ENCODE results near the gene ZNF438. TPM values are rescaled to one million over a fixed set of nuclear protein-coding genes. Genes with fewer than 3 reads are reported as not detected.

The ZNF438 gene
- total RNA-seq, 4 donors from 2014 or later = 7.7 to 11.2 (median 8.7) TPM

DNA sequence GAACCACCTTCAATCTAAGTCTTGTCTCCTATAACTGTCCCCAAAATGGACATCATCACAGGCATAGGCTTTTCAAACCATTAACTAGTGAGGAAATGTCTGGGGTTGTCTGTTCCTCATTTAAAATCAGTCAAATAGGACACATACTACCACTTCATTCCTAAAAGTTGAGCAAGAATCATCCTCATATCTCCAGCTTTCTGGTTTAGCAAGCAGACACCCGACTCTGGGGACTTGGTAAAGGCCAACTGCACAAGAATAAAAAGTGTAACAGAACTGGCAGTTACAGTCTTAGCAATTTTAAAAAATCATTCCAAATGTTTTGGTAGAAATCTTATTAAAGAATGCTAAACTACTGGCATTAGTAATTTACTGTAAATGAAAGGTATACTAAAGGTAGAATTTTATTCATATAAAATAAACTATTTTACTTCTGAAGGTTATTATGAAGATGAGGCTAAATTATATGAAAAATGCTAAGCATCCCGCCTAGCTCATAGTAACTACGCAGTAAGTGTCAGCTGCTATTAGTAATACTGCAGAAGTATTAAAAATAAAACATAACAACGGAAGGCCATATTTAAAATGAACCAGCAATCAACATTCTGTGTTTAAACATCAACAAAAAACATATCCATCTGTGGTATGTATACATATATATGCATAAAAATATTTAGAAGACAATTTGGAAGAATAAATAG is 60.8 kb downstream of the ZNF438 start:
- peak in 1 of 2 donors; percentile 41 for DNase-seq (ENCODE audit: low spot score in 2 of 2)
- 73 to 81% methylated on average over 4 of the region's 4 CpGs for WGBS, 2 donors
- no peak for TF ChIP-seq POLR2A (IDR thresholded peaks at IDR 0.05)
- TF ChIP-seq, protein P1, sequence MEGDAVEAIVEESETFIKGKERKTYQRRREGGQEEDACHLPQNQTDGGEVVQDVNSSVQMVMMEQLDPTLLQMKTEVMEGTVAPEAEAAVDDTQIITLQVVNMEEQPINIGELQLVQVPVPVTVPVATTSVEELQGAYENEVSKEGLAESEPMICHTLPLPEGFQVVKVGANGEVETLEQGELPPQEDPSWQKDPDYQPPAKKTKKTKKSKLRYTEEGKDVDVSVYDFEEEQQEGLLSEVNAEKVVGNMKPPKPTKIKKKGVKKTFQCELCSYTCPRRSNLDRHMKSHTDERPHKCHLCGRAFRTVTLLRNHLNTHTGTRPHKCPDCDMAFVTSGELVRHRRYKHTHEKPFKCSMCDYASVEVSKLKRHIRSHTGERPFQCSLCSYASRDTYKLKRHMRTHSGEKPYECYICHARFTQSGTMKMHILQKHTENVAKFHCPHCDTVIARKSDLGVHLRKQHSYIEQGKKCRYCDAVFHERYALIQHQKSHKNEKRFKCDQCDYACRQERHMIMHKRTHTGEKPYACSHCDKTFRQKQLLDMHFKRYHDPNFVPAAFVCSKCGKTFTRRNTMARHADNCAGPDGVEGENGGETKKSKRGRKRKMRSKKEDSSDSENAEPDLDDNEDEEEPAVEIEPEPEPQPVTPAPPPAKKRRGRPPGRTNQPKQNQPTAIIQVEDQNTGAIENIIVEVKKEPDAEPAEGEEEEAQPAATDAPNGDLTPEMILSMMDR (IDR thresholded peaks at IDR 0.05) = no peak
- intact Hi-C loops (cut with DNase I; ENCODE audit: low total_unique reads) = no loop called here
- H3K4me3 ChIP-seq (ENCODE audit: low read depth, poor library complexity, severe bottlenecking) = no peak overlapping the region

DNA sequence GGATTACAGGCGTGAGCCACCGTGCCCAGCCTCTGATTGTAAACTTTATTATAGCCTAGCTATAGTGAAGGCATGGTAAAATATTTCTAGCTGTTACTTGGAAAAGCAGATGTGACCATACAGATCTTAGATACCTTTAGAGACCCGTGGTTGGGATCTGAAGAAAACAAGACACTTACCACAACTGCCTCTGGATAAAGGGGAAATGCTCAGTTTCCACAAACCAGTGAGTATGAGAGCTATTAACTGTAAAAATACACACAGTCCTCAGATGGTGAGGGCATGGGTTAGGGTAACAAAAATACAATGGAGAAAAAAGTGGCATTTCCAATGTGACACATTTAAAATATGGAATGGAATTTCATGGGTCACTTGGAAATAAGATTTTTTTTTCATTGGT is 63.0 kb downstream of the ZNF438 start:
- intact Hi-C loops (cut with DNase I; ENCODE audit: low total_unique reads) = no loop called here
- DNase-seq (ENCODE audit: low spot score in 2 of 2) = no peak
- 94 to 97% methylated on average over 3 of the region's 3 CpGs for WGBS, 2 donors
- TF ChIP-seq, protein P1 (IDR thresholded peaks at IDR 0.05) = no peak
- no peak for TF ChIP-seq POLR2A (IDR thresholded peaks at IDR 0.05)
- H3K4me3 ChIP-seq (ENCODE audit: low read depth, poor library complexity, severe bottlenecking) = no peak overlapping the region

DNA sequence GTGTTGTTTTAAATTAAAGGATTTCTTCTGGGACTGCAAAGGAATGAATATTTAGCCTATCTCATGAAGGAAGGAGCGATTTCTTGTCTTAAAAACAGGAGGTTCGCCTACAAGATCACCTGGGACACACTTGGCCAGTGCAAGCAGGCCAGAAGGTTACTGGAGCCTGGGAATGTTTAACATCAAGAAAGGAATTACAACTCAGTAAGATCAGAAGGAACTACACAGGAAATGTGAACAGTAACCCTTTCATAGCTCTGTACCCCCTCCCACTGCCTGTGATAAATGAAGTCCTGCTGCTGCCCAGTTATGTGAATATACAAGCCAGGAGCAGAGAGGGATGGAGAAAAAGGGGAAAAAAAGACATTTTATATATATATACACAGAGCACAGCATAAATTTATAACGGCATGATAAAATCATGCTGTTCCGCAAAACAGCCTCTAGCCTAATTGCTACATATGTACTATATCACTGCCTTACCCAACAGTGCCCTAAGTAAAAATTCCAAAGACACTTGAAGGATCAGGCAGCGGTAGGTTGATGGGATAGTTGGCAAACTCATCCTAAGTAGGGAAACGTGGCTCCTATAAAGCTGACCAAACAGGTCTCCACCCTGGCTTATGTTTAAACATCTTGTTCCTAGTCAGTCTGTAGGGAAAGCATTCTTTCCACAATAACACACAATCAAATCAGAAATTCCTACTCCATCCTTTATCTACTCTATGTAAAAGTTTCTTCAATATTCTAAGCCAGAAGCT is 63.8 kb downstream of the ZNF438 start:
- no peak for TF ChIP-seq POLR2A (IDR thresholded peaks at IDR 0.05)
- TF ChIP-seq, protein P1 (IDR thresholded peaks at IDR 0.05) = no peak
- intact Hi-C loops (cut with DNase I; ENCODE audit: low total_unique reads) = no loop called here
- no peak for DNase-seq (ENCODE audit: low spot score in 2 of 2)
- 63 to 67% methylated on average over 6 of the region's 6 CpGs for WGBS, 2 donors
- H3K4me3 ChIP-seq (ENCODE audit: low read depth, poor library complexity, severe bottlenecking) = no peak overlapping the region

DNA sequence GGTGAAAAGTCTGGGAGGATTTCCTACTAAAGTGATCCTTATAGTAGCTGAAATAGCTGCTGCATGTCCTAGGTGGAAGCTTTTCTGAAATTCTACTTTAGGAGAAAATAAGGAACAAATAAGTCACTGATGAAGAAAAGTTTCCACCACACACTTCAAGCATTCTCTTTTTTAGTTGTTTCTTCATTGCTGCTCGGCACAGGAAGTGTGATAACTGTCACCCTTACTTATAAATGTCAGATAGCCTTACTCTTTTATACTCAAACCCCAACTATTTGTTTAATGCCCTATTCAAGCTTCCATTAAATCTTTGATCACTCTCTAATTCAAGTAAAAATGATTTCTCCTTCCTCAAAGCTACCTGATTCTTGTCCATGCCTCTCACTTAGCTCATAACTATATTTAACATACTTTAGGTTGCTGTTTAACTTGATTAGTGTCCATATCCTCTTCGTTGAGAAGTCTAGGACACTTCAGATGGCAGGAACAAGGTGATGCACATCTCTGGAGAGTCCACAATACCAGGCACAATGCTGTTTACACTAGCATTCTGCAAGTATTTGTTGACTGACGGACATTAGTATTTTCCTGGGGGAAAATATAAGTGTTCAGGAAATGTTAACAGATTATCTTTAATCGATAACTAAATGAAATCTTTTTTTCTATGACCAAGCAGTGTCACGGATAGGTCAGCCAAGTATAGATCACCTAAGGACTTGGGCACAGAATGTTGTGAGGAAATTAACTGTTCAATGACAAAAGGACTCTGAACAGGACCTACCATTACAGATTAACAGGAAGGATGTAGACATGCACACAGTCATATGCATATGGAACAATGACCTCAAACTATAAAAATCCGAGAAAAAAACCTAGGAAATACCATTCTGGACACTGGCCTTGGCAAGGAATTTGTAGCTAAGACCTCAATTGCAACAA is 67.4 kb downstream of the ZNF438 start:
- H3K4me3 ChIP-seq (ENCODE audit: low read depth, poor library complexity, severe bottlenecking) = no peak overlapping the region
- intact Hi-C loops (cut with DNase I; ENCODE audit: low total_unique reads) = no loop called here
- no peak for DNase-seq (ENCODE audit: low spot score in 2 of 2)
- TF ChIP-seq, protein P1 (IDR thresholded peaks at IDR 0.05) = no peak
- no peak for TF ChIP-seq POLR2A (IDR thresholded peaks at IDR 0.05)
- WGBS, 2 donors = 71 to 77% methylated on average over 6 of the region's 6 CpGs

DNA sequence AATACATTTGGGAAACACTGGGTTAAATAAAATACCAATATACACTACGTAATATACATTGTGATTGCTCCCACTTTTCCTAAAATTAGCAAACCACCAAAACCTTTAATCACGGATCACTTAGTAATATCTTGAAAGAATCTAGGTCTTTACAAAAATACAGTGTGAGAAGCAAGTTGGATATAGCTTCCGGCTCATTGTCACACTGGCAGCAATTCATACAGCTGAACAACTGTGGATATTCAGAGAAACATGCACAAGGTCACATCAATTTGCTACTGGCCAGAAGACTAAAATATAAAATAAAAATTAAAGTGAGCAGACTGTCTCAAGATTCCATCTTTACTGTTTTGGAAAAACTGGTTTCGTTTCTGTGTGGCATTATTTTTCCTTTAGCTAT is 69.1 kb downstream of the ZNF438 start:
- intact Hi-C loops (cut with DNase I; ENCODE audit: low total_unique reads) = no loop called here
- 82 to 84% methylated on average over 4 of the region's 4 CpGs for WGBS, 2 donors
- no peak for DNase-seq (ENCODE audit: low spot score in 2 of 2)
- TF ChIP-seq, protein P1 (IDR thresholded peaks at IDR 0.05) = no peak
- TF ChIP-seq POLR2A (IDR thresholded peaks at IDR 0.05) = no peak
- H3K4me3 ChIP-seq (ENCODE audit: low read depth, poor library complexity, severe bottlenecking) = no peak overlapping the region

All from lower leg skin (tissue), 4 donors.